ENCODE data around the gene SPATA20.
A peak's percentile ranks its signal among the peaks of the same experiment; 100 is the strongest.

SPATA20 gene

GRCh38 chr17:50590946-50591737 lies 44.2 kb downstream of the SPATA20 start:
- intact Hi-C loops (cut with DNase I) = no loop called here
- DNase-seq = no peak

- no peak for DNase-seq
- intact Hi-C loops (cut with DNase I) = no loop called here
Measured at GRCh38 chr17:50593321-50593720, 46.3 kb downstream of the SPATA20 start.

- intact Hi-C loops (cut with DNase I) = no loop called here
- no peak for DNase-seq
Measured at GRCh38 chr17:50594128-50594823, 47.3 kb downstream of the SPATA20 start.

- no peak for DNase-seq
- intact Hi-C loops (cut with DNase I) = no loop called here
Measured at GRCh38 chr17:50594892-50595291, 47.9 kb downstream of the SPATA20 start.

GRCh38 chr17:50596191-50597037 lies 49.4 kb downstream of the SPATA20 start:
- intact Hi-C loops (cut with DNase I) = no loop called here
- no peak for DNase-seq

GRCh38 chr17:50598487-50598886 lies 51.5 kb downstream of the SPATA20 start:
- intact Hi-C loops (cut with DNase I) = no loop called here
- DNase-seq = no peak

- intact Hi-C loops (cut with DNase I) = no loop called here
- DNase-seq = peak in 1 of 10 donors; percentile 62
Measured at GRCh38 chr17:50599606-50600005, 52.6 kb downstream of the SPATA20 start.

- intact Hi-C loops (cut with DNase I) = no loop called here
Measured at GRCh38 chr17:50601823-50602375, 54.9 kb downstream of the SPATA20 start.

GRCh38 chr17:50602836-50603235 lies 55.9 kb downstream of the SPATA20 start:
- intact Hi-C loops (cut with DNase I) = no loop called here
- no peak for DNase-seq

More at GRCh38 chr17:50601823-50602375, 54.9 kb downstream of the SPATA20 start:
- DNase-seq = no peak

GRCh38 chr17:50603340-50603739 lies 56.4 kb downstream of the SPATA20 start:
- intact Hi-C loops (cut with DNase I) = no loop called here
- no peak for DNase-seq

GRCh38 chr17:50604513-50604912 lies 57.5 kb downstream of the SPATA20 start:
- intact Hi-C loops (cut with DNase I) = no loop called here
- no peak for DNase-seq

- DNase-seq = no peak
- intact Hi-C loops (cut with DNase I) = no loop called here
Measured at GRCh38 chr17:50605429-50605828, 58.5 kb downstream of the SPATA20 start.

Data from posterior cingulate gyrus (tissue), 11 donors.